ENCODE data around the gene FBXO22. TPM values are rescaled to one million over a fixed set of nuclear protein-coding genes. Genes with fewer than 3 reads are reported as not detected.

Gene FBXO22
- total and polyA plus RNA-seq, 10 of the 15 experiments (the other 5 are each of a cell fraction or from before 2014, with no cell fraction given): 15.2 to 110 (median 42.8) TPM

DNA sequence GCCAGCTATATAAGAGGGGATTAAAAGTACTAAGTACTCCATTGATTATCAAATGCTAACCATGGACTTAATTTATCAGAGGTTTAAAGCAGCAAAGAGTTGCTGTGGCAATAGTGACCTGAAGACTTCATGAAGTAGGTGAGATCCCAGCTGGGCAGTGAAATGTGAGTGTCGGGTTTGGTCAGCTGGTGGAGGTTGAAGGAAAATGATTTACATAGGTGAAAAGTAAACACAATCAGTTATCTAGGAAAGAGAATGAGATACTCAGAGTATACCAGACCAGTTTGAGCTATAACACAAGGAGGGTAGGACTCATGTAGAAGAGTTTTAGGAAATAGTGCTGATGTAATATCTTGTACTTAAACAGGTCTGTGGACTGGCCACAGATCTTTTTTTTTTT is 16.5 kb upstream of the FBXO22 start (continued):
- TF ChIP-seq JUNB (IDR thresholded peaks at IDR 0.05): no peak
- TF ChIP-seq MXI1 (IDR thresholded peaks at IDR 0.05; ENCODE audit: low read depth, low read length): no peak
- TF ChIP-seq, protein P1, sequence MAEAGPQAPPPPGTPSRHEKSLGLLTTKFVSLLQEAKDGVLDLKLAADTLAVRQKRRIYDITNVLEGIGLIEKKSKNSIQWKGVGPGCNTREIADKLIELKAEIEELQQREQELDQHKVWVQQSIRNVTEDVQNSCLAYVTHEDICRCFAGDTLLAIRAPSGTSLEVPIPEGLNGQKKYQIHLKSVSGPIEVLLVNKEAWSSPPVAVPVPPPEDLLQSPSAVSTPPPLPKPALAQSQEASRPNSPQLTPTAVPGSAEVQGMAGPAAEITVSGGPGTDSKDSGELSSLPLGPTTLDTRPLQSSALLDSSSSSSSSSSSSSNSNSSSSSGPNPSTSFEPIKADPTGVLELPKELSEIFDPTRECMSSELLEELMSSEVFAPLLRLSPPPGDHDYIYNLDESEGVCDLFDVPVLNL (IDR thresholded peaks at IDR 0.05; ENCODE audit: low read depth, low read length): no peak
- no peak for TF ChIP-seq IRF4 (IDR thresholded peaks at IDR 0.05; ENCODE audit: low read depth, low read length)
- TF ChIP-seq ZNF274 (IDR thresholded peaks at IDR 0.05; ENCODE audit: insufficient read depth, insufficient read length): no peak
- TF ChIP-seq, protein P2, sequence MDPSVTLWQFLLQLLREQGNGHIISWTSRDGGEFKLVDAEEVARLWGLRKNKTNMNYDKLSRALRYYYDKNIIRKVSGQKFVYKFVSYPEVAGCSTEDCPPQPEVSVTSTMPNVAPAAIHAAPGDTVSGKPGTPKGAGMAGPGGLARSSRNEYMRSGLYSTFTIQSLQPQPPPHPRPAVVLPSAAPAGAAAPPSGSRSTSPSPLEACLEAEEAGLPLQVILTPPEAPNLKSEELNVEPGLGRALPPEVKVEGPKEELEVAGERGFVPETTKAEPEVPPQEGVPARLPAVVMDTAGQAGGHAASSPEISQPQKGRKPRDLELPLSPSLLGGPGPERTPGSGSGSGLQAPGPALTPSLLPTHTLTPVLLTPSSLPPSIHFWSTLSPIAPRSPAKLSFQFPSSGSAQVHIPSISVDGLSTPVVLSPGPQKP (IDR thresholded peaks at IDR 0.05; ENCODE audit: low read depth, low read length): no peak

- SMC1A ChIA-PET (ENCODE audit: uncharacterized antibody, unreplicated experiment): no interaction called here
- Histone ChIP-seq H3K27me3 (replicated peaks in 1 of 2; ENCODE audit: control insufficient read depth in 2 of 2, insufficient read depth in 2 of 2, low read length in 1 of 2) (no peaks in the 10 kb centered on the region), H3K9me3 (replicated peaks; ENCODE audit: control insufficient read depth, insufficient read depth, low read length) (no peaks in the 10 kb centered on the region), H3K27ac (ENCODE audit: control insufficient read depth, insufficient read depth) (no peak overlapping the region), H3K9ac (ENCODE audit: control insufficient read depth, insufficient read depth, low read length) (no peak overlapping the region), H3K4me2 (ENCODE audit: control insufficient read depth, insufficient read depth) (no peak overlapping the region), H3K4me3 (no peak overlapping the region), H4K20me1 (ENCODE audit: control insufficient read depth, insufficient read depth) (no peaks in the 10 kb centered on the region), H3K36me3 (ENCODE audit: control insufficient read depth in 2 of 2, insufficient read depth in 2 of 2, low read length in 1 of 2) (no peaks in the 10 kb centered on the region; a peak in 3 of 4 replicates), H2AFZ (ENCODE audit: control insufficient read depth, low read depth, low read length) (no peak overlapping the region), H3K79me2 (ENCODE audit: control insufficient read depth, insufficient read depth, low read length) (no peaks in the 10 kb centered on the region), H3K4me1 (ENCODE audit: control insufficient read depth, insufficient read depth, low read length) (no peaks in the 10 kb centered on the region)
- intact Hi-C loops (cut with micrococcal nuclease; ENCODE audit: unreplicated experiment) (no loop called here), in situ Hi-C loops (cut with MboI) (no loop called here)
- POLR2A ChIA-PET: no interaction called here
- BruUV-seq (replicated peaks): no TSS peak
- DNase-seq (ENCODE audit: low read depth, low spot score): no peak
- TF ChIP-seq SMC3 (IDR thresholded peaks at IDR 0.05; ENCODE audit: borderline replicate concordance, low read length): no peak
- TF ChIP-seq TCF12 (IDR thresholded peaks at IDR 0.05; ENCODE audit: low read depth, low read length): no peak
- TF ChIP-seq HDAC2 (IDR thresholded peaks at IDR 0.05): no peak
- no peak for TF ChIP-seq IRF4 (IDR thresholded peaks at IDR 0.05; ENCODE audit: low read depth, low read length)
- RAD21 ChIA-PET (ENCODE audit: unreplicated experiment): no interaction called here
- FAIRE-seq: no peak
- no peak for ATAC-seq
- CTCF ChIA-PET: interaction anchor here (1.6 kb wide), 1 partner anchor 14 kb away, joined by 3 read pairs; no protein-coding TSS in a partner anchor
Measured at GRCh38 chr15:75891895-75892294, 11.8 kb upstream of the FBXO22 start.
